ENCODE results near the gene RUFY1.

DNA sequence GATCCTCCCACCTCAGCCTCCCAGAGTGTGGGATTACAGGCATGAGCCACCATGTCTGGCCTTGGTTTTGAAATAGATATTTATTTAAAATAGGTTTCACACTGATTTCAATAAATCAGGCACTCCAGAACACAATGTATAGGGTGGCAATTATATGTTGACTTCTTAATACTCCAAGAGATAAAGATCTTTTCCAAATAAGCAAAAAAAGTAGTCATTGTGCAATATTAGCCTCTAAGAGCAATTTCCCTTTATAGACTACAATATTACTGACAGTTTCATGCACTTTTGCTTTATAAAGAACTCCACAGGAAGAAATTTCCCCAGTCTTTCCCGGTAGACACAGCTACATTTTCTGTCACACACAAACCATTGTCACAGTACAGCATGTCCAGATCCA is 23.4 kb upstream of the RUFY1 start:
- TF ChIP-seq EZH2 (IDR thresholded peaks at IDR 0.05) (no peak), POLR2AphosphoS5 (IDR thresholded peaks at IDR 0.05; ENCODE audit: borderline replicate concordance, low read depth, low read length) (no peak)

Data from SK-N-MC (cell line).